GM12892 (cell line): Measurements from ENCODE around the gene ARID1B.

ENCODE experiments used
- POLR2A ChIP-seq: IDR thresholded peaks from 2 replicates; pipeline ENCODE4 v1.6.1; 2011; ENCODE audit warnings: low read depth, low read length, control low read depth
- POLR2AphosphoS5 ChIP-seq: IDR thresholded peaks from 2 replicates; pipeline ENCODE4 v1.6.1; 2011; ENCODE audit warnings: low read depth, low read length, control low read depth

- TF ChIP-seq POLR2A, result no peak
- TF ChIP-seq POLR2AphosphoS5, result no peak
Observed at GRCh38 chr6:156880913-156881312, 103.7 kb downstream of the ARID1B start.
